Pancreas (tissue), 10 donors: ENCODE data around the gene THSD7A. TPM values are rescaled to one million over a fixed set of nuclear protein-coding genes. Genes with fewer than 3 reads are reported as not detected.

ENCODE experiments used
- ATAC-seq, 4 donors: fragments of 200-7000 bp; cut with Tn5 transposase; one replicate each; pipeline versions ENCODE4 v1.8.0 to v1.9.1; 2020; ENCODE audit warnings: mild to moderate bottlenecking in 4 of 4, moderate library complexity in 4 of 4
- DNase-seq, 6 donors: peaks; one replicate each; pipeline ENCODE4 v3.0.0-alpha.2; 2020
- FAIRE-seq: peaks from 2 replicates; lab custom pipeline; 2012; peaks lifted over from hg19 to GRCh38; lab: Jason Lieb, UNC
- H3K27ac ChIP-seq, 4 donors: fragments of 200-600 bp; sonication (generic); 1 replicate in 3 of 4; 2 replicates in 1 of 4; pipeline versions ENCODE4 v1.5.0 to v1.8.0; 2020
- H3K27me3 ChIP-seq, 4 donors: fragments of 200-600 bp; one replicate each; pipeline ENCODE4 v1.8.0; 2021
- H3K36me3 ChIP-seq, 3 donors: fragments of 200-600 bp; sonication (generic) in 1 of 3; one replicate each; pipeline versions ENCODE4 v1.5.0 to v1.8.0; 2020 to 2021
- H3K4me1 ChIP-seq, 3 donors: fragments of 200-600 bp; one replicate each; pipeline ENCODE4 v1.8.0; 2021
- H3K4me3 ChIP-seq, 4 donors: fragments of 200-600 bp; sonication (generic) in 2 of 4; one replicate each; pipeline versions ENCODE4 v1.5.0 to v1.8.0; 2020 to 2021
- H3K9me3 ChIP-seq, 4 donors: fragments of 200-600 bp; one replicate each; pipeline ENCODE4 v1.8.0; 2021
- CTCF ChIP-seq, 4 donors: fragments of 200-600 bp; sonication (generic) in 3 of 4; IDR thresholded peaks; one replicate each; pipeline versions ENCODE4 v1.5.0 to v1.8.0; 2021; ENCODE audit warnings: antibody characterized with exemption in 4 of 4
- WGBS, 2 donors: extraction: QIAGEN DNeasy Blood & Tissue Kit; methylation state at CpG; one replicate each; pipeline ENCODE4 v1.1.7; 2013; 5-methylcytosine and 5-hydroxymethylcytosine counted together
- intact Hi-C, 3 donors: fragments of 100-400 bp; cut with DNase I; formaldehyde crosslinking; loops; one replicate each; pipeline versions ENCODE4 v1.11.1 to v1.14.2; 2022
- polyA plus RNA-seq, 2 donors: library from polyadenylated mRNA; stranded (reverse); fragments of 200-250 nt; gene quantifications; one replicate each; pipeline ENCODE4 v1.2.3, GENCODE V29; 2013
- total RNA-seq, 6 donors: library from RNA; stranded (reverse); fragmentation: NEBNext Ultra II Directional in 4 of 6; extraction: Animal tissue kit (Norgen Biotek cat#: 25700) in 4 of 6; gene quantifications; one replicate each; pipeline versions ENCODE4 v1.2.1 to v1.2.4, GENCODE V29; 2021 to 2023
- donor health status: healthy with polysubstance abuse.
- donor health status: DM: no; HTN: no; CAD: no; lungs with moderate emphysema.
- donor health status: DM: no; HTN: no; CAD: no.
- donor health status: control.
- donor health status: control.
- donor health status: Bipolar disorder and iron deficiency.
- donor health status: DM: yes; HTN: yes; CAD: no.
- donor health status: DM: no; HTN: no; CAD: no.
- donor health status: DM: no; HTN: no; CAD: no.
- donor health status: DM: yes; HTN: yes; CAD: no.

Gene THSD7A
- total and polyA plus RNA-seq, 8 donors = 0.30 to 3.7 (median 0.90) TPM

GRCh38 chr7:11415101-11415500 is 416.9 kb downstream of the THSD7A start:
- ATAC-seq = no peak
- Histone ChIP-seq H3K9me3 (no peaks in the 10 kb centered on the region), H3K4me3 (no peak overlapping the region), H3K27me3 (no peaks in the 10 kb centered on the region), H3K36me3 (no peaks in the 10 kb centered on the region), H3K4me1 (no peaks in the 10 kb centered on the region), H3K27ac (no peak overlapping the region)
- FAIRE-seq = no peak
- WGBS, 2 donors = 74 to 80% methylated on average over 4 of the region's 4 CpGs
- no peak for TF ChIP-seq CTCF (IDR thresholded peaks at IDR 0.05)
- intact Hi-C loops = no loop called here
- DNase-seq = no peak

DNA sequence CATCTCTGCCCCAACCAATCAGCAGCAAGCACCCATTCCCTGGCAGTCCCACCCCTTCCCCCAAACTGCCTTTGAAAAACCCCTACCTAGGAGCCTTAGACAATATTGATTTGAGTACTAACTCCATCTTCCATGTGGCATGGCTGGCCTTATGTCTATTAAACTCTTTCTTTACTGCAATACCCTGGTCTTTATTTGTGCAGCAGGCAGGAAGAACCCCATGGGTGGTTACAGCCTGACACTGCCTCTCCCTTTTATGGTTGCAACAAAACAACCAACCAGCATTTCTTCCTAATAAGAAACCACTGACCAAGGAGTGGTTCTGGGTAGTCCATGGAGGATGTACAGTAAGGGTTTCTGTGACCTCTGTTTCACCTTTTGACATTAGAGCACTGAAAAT is 418.1 kb downstream of the THSD7A start:
- Histone ChIP-seq H3K4me1 (no peaks in the 10 kb centered on the region), H3K9me3 (no peaks in the 10 kb centered on the region), H3K4me3 (no peak overlapping the region), H3K27me3 (no peaks in the 10 kb centered on the region), H3K36me3 (no peaks in the 10 kb centered on the region), H3K27ac (no peak overlapping the region)
- no peak for ATAC-seq
- intact Hi-C loops = no loop called here
- no peak for DNase-seq
- no peak for FAIRE-seq
- TF ChIP-seq CTCF (IDR thresholded peaks at IDR 0.05) = no peak

DNA sequence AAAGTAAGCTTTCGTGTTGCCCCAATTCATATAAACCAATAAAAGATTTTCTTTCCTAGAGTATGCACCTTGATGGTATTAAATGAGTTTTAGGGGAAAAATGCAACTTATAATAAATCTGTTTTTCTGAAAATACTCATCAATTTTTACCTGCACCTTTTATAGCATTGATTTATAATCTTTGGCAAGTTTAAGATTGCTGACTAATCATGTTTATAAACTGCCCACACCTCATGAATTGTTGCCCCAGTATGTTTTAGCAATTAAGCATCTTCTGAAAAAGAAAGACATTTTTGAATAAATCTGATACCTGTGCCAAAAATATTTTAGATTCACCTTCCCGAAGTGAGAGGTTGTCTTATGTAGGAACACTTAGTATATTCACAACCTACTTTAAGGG is 420.0 kb downstream of the THSD7A start:
- H3K36me3 ChIP-seq = no peaks in the 10 kb centered on the region
- FAIRE-seq (no peak), DNase-seq (no peak), ATAC-seq (no peak)
- H3K27me3 ChIP-seq = no peaks in the 10 kb centered on the region
- no peak overlapping the region for H3K4me3 ChIP-seq
- WGBS, 2 donors = 71 to 75% methylated on average over 2 of the region's 2 CpGs
- intact Hi-C loops = no loop called here
- no peak overlapping the region for H3K27ac ChIP-seq
- no peaks in the 10 kb centered on the region for H3K4me1 ChIP-seq
- H3K9me3 ChIP-seq = no peaks in the 10 kb centered on the region
- TF ChIP-seq CTCF (IDR thresholded peaks at IDR 0.05) = no peak

GRCh38 chr7:11410656-11411644 is 421.0 kb downstream of the THSD7A start:
- ATAC-seq = no peak
- TF ChIP-seq CTCF (IDR thresholded peaks at IDR 0.05) = no peak

GRCh38 chr7:11404355-11404754 is 427.6 kb downstream of the THSD7A start:
- DNase-seq = no peak
- no peaks in the 10 kb centered on the region for H3K36me3 ChIP-seq
- H3K9me3 ChIP-seq = no peaks in the 10 kb centered on the region
- no peak overlapping the region for H3K27ac ChIP-seq
- no peak overlapping the region for H3K4me3 ChIP-seq
- intact Hi-C loops = no loop called here
- no peak for FAIRE-seq
- H3K27me3 ChIP-seq = no peaks in the 10 kb centered on the region
- no peaks in the 10 kb centered on the region for H3K4me1 ChIP-seq
- no peak for ATAC-seq
- no peak for TF ChIP-seq CTCF (IDR thresholded peaks at IDR 0.05)
- 60 to 81% methylated on average over 1 of the region's 1 CpG for WGBS, 2 donors

More at GRCh38 chr7:11410656-11411644, 421.0 kb downstream of the THSD7A start:
- WGBS, 2 donors = 72% methylated on average over 8 of the region's 8 CpGs
- DNase-seq = no peak
- no peak overlapping the region for H3K4me3 ChIP-seq
- FAIRE-seq = no peak
- H3K9me3 ChIP-seq = no peaks in the 10 kb centered on the region
- no peaks in the 10 kb centered on the region for H3K27me3 ChIP-seq
- intact Hi-C loops = no loop called here
- no peaks in the 10 kb centered on the region for H3K4me1 ChIP-seq
- H3K27ac ChIP-seq = no peak overlapping the region
- no peaks in the 10 kb centered on the region for H3K36me3 ChIP-seq
